Naive B cell (primary cell): ENCODE data around the gene GOLGA6L7. TPM values are rescaled to one million over a fixed set of nuclear protein-coding genes. Genes with fewer than 3 reads are reported as not detected.

Experiments
- ATAC-seq, 2 donors: fragments of 150-1000 bp; cut with Tn5 transposase; 2 replicates each; pipeline ENCODE4 v1.10.0; 2021; ENCODE audit warnings: low read depth in 2 of 2, mild to moderate bottlenecking in 2 of 2, moderate library complexity in 2 of 2
- DNase-seq: peaks from one replicate; pipeline ENCODE4 v3.0.0; 2022
- H3K27ac Mint-ChIP-seq, 6 donors: one replicate each; pipeline ENCODE4 v1.8.0; 2020 to 2022; ENCODE audit warnings: mild to moderate bottlenecking in 6 of 6, mixed read lengths in 6 of 6, moderate library complexity in 5 of 6, inconsistent platforms in 2 of 6
- H3K27me3 Mint-ChIP-seq, 3 donors: one replicate each; pipeline ENCODE4 v1.8.0; 2021 to 2022; ENCODE audit warnings: mixed read lengths in 3 of 3, mild to moderate bottlenecking in 1 of 3
- H3K36me3 Mint-ChIP-seq, 2 donors: one replicate each; pipeline ENCODE4 v1.8.0; 2020 to 2022; ENCODE audit warnings: mixed read lengths in 2 of 2, inconsistent platforms in 1 of 2, mild to moderate bottlenecking in 1 of 2
- H3K4me1 Mint-ChIP-seq, 3 donors: one replicate each; pipeline ENCODE4 v1.8.0; 2020 to 2022; ENCODE audit warnings: mixed read lengths in 3 of 3, inconsistent platforms in 1 of 3, mild to moderate bottlenecking in 1 of 3, moderate library complexity in 1 of 3
- H3K4me3 Mint-ChIP-seq, 8 donors: one replicate each; pipeline ENCODE4 v1.8.0; 2020 to 2022; ENCODE audit warnings: mild to moderate bottlenecking in 8 of 8, mixed read lengths in 8 of 8, moderate library complexity in 8 of 8, inconsistent platforms in 2 of 8
- H3K9me3 Mint-ChIP-seq, 7 donors: one replicate each; pipeline ENCODE4 v1.8.0; 2020 to 2022; ENCODE audit warnings: mixed read lengths in 7 of 7, mild to moderate bottlenecking in 5 of 7, inconsistent platforms in 2 of 7, moderate library complexity in 1 of 7
- polyA plus RNA-seq, 6 donors: library from polyadenylated mRNA; unstranded; fragments of 300-500 nt; fragmentation: Illumina TruSeq; gene quantifications; one replicate each; pipeline ENCODE4 v1.2.3, GENCODE V29; 2021; ENCODE audit warnings: low read depth in 6 of 6

Gene GOLGA6L7
- polyA plus RNA-seq, 6 donors from 2014 or later, result not detected

GRCh38 chr15:28888900-28889299 lies 40.5 kb upstream of the GOLGA6L7 start:
- Mint-ChIP-seq H3K36me3 (no peaks in the 10 kb centered on the region), H3K4me1 (peaks cover 0 to 12% (median 4%) of the 10 kb centered on the region in 3 donors), H3K4me3 (no peak overlapping the region), H3K27ac (no peak overlapping the region), H3K27me3 (peaks cover 18 to 49% (median 42%) of the 10 kb centered on the region in 3 donors), H3K9me3 (peaks cover 0 to 4% (median 0%) of the 10 kb centered on the region in 7 donors)
- no peak for DNase-seq
- ATAC-seq, result no peak

- Mint-ChIP-seq H3K36me3 (no peaks in the 10 kb centered on the region), H3K4me3 (no peak overlapping the region), H3K27ac (no peak overlapping the region), H3K4me1 (peaks cover 0 to 12% (median 4%) of the 10 kb centered on the region in 3 donors), H3K9me3 (peaks cover 0 to 4% (median 0%) of the 10 kb centered on the region in 7 donors), H3K27me3 (peaks cover 18 to 49% (median 42%) of the 10 kb centered on the region in 3 donors)
- ATAC-seq (no peak), DNase-seq (no peak)
These were observed 40.0 kb upstream of the GOLGA6L7 start for GRCh38 chr15:28888302-28888894.

- ATAC-seq (no peak), DNase-seq (no peak)
- Mint-ChIP-seq H3K27ac (no peak overlapping the region), H3K4me3 (peak overlapping the region in 1 of 8 donors; percentile 1), H3K4me1 (peaks cover 0 to 12% (median 4%) of the 10 kb centered on the region in 3 donors), H3K36me3 (no peaks in the 10 kb centered on the region), H3K27me3 (peaks cover 18 to 49% (median 42%) of the 10 kb centered on the region in 3 donors), H3K9me3 (peaks cover 0 to 4% (median 0%) of the 10 kb centered on the region in 7 donors)
These were observed 39.1 kb upstream of the GOLGA6L7 start for GRCh38 chr15:28887339-28888174.

GRCh38 chr15:28886431-28887338 lies 38.2 kb upstream of the GOLGA6L7 start:
- no peak overlapping the region for H3K27ac Mint-ChIP-seq
- no peak for ATAC-seq
- H3K9me3 Mint-ChIP-seq, result peaks cover 0 to 4% (median 0%) of the 10 kb centered on the region in 7 donors
- peak overlapping the region in 2 of 8 donors; percentile 25 to 53 for H3K4me3 Mint-ChIP-seq
- peaks cover 0 to 12% (median 4%) of the 10 kb centered on the region in 3 donors for H3K4me1 Mint-ChIP-seq
- DNase-seq, result no peak
- peaks cover 18 to 49% (median 42%) of the 10 kb centered on the region in 3 donors for H3K27me3 Mint-ChIP-seq
- H3K36me3 Mint-ChIP-seq, result no peaks in the 10 kb centered on the region

GRCh38 chr15:28885630-28886430 lies 37.4 kb upstream of the GOLGA6L7 start, which contains the start of gene APBA2:
APBA2 (plus strand) TSS chr15:28885974; CDS start chr15:29053885, 167,911 bp downstream.
- H3K27me3 Mint-ChIP-seq, result peaks cover 18 to 44% (median 42%) of the 10 kb centered on the region in 3 donors
- H3K9me3 Mint-ChIP-seq, result peaks cover 0 to 4% (median 0%) of the 10 kb centered on the region in 7 donors
- no peak for DNase-seq
- peak within 1 kb of the TSS in 1 of 8 donors; percentile 26 for H3K4me3 Mint-ChIP-seq
- no peaks in the 10 kb centered on the region for H3K36me3 Mint-ChIP-seq
- H3K4me1 Mint-ChIP-seq, result peaks cover 0 to 12% (median 4%) of the 10 kb centered on the region in 3 donors
- no peak within 1 kb of the TSS for H3K27ac Mint-ChIP-seq
- ATAC-seq, result no peak

- H3K4me1 Mint-ChIP-seq, result peaks cover 0 to 12% (median 4%) of the 10 kb centered on the region in 3 donors
- no peak overlapping the region for H3K27ac Mint-ChIP-seq
- DNase-seq, result no peak
- H3K36me3 Mint-ChIP-seq, result no peaks in the 10 kb centered on the region
- no peak for ATAC-seq
- peak overlapping the region in 1 of 8 donors; percentile 26 for H3K4me3 Mint-ChIP-seq
- peaks cover 16 to 44% (median 42%) of the 10 kb centered on the region in 3 donors for H3K27me3 Mint-ChIP-seq
- H3K9me3 Mint-ChIP-seq, result peaks cover 0 to 4% (median 0%) of the 10 kb centered on the region in 7 donors
These were observed 36.7 kb upstream of the GOLGA6L7 start for GRCh38 chr15:28885128-28885629.

- H3K9me3 Mint-ChIP-seq, result peaks cover 0 to 4% (median 0%) of the 10 kb centered on the region in 7 donors
- H3K4me1 Mint-ChIP-seq, result peaks cover 0 to 12% (median 0%) of the 10 kb centered on the region in 3 donors
- DNase-seq, result no peak
- no peak overlapping the region for H3K27ac Mint-ChIP-seq
- no peaks in the 10 kb centered on the region for H3K36me3 Mint-ChIP-seq
- ATAC-seq, result no peak
- peaks cover 8 to 37% (median 35%) of the 10 kb centered on the region in 3 donors for H3K27me3 Mint-ChIP-seq
- peak overlapping the region in 1 of 8 donors; percentile 30 for H3K4me3 Mint-ChIP-seq
These were observed 35.9 kb upstream of the GOLGA6L7 start for GRCh38 chr15:28884151-28884940.

- Mint-ChIP-seq H3K27me3 (peaks cover 0 to 14% (median 11%) of the 10 kb centered on the region in 3 donors), H3K4me1 (peaks cover 0 to 5% (median 0%) of the 10 kb centered on the region in 3 donors), H3K4me3 (no peak overlapping the region), H3K9me3 (no peaks in the 10 kb centered on the region), H3K27ac (no peak overlapping the region), H3K36me3 (no peaks in the 10 kb centered on the region)
- DNase-seq (no peak), ATAC-seq (no peak)
These were observed 33.2 kb upstream of the GOLGA6L7 start for GRCh38 chr15:28881600-28881999.

- no peak for DNase-seq
- no peaks in the 10 kb centered on the region for H3K9me3 Mint-ChIP-seq
- no peaks in the 10 kb centered on the region for H3K36me3 Mint-ChIP-seq
- no peak overlapping the region for H3K4me3 Mint-ChIP-seq
- H3K27me3 Mint-ChIP-seq, result peaks cover 0 to 14% (median 11%) of the 10 kb centered on the region in 3 donors
- no peak for ATAC-seq
- peaks cover 0 to 5% (median 0%) of the 10 kb centered on the region in 3 donors for H3K4me1 Mint-ChIP-seq
- no peak overlapping the region for H3K27ac Mint-ChIP-seq
These were observed 32.7 kb upstream of the GOLGA6L7 start for GRCh38 chr15:28881170-28881569.

GRCh38 chr15:28880680-28881079 lies 32.2 kb upstream of the GOLGA6L7 start:
- Mint-ChIP-seq H3K36me3 (no peaks in the 10 kb centered on the region), H3K27ac (no peak overlapping the region), H3K27me3 (peaks cover 0 to 14% (median 11%) of the 10 kb centered on the region in 3 donors), H3K4me1 (peaks cover 0 to 5% (median 0%) of the 10 kb centered on the region in 3 donors), H3K4me3 (no peak overlapping the region), H3K9me3 (no peaks in the 10 kb centered on the region)
- no peak for ATAC-seq
- no peak for DNase-seq

GRCh38 chr15:28879551-28879950 lies 31.1 kb upstream of the GOLGA6L7 start:
- Mint-ChIP-seq H3K27ac (no peak overlapping the region), H3K4me3 (no peak overlapping the region), H3K27me3 (peaks cover 0 to 7% (median 5%) of the 10 kb centered on the region in 3 donors), H3K9me3 (no peaks in the 10 kb centered on the region), H3K36me3 (no peaks in the 10 kb centered on the region), H3K4me1 (peaks cover 0 to 2% (median 0%) of the 10 kb centered on the region in 3 donors)
- ATAC-seq, result no peak
- DNase-seq, result no peak
